SK-N-MC (cell line): ENCODE data around the gene VSTM2A.

Experiments
- EZH2 ChIP-seq: fragments of 200-600 bp; sonication (generic); IDR thresholded peaks from one replicate; pipeline ENCODE4 v1.6.1; 2017; ENCODE audit warnings: antibody characterized with exemption
- POLR2AphosphoS5 ChIP-seq: IDR thresholded peaks from 2 replicates; pipeline ENCODE4 v1.6.1; 2012; ENCODE audit warnings: mild to moderate bottlenecking, low read depth, low read length, borderline replicate concordance

DNA sequence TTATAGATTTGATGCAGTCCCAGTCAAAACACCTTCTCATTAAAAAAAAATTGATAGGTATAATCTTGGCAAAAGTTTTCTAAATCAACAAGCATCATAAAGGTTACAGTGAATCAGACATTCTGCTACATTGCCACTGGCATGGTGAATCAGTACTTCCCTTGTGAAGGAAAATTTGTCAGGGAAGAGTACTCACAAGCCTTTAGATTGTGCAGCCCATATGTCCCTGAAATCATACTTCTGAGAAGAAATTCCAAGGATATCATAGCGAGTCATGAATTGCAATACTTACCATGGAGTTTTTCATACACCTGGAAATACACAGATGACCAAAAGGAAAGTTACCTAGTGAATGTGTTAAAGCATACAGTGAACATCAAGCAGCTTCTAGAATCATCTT is 17.2 kb downstream of the VSTM2A start:
- no peak for TF ChIP-seq EZH2
- TF ChIP-seq POLR2AphosphoS5, result no peak
